PC-3 (cell line): ENCODE results near the gene NEGR1. TPM values are rescaled to one million over a fixed set of nuclear protein-coding genes. Genes with fewer than 3 reads are reported as not detected.

ENCODE experiments used
- ATAC-seq: fragments of 200-7000 bp; cut with Tn5 transposase; 2 replicates; pipeline ENCODE4 v1.9.1; 2020; ENCODE audit warnings: mild to moderate bottlenecking, moderate library complexity
- BruUV-seq: library from RNA; stranded (reverse); fragments of 400-500 nt; replicated peaks from 2 replicates; lab custom pipeline; 2021; lab: Mats Ljungman, UMichigan
- CTCF ChIA-PET: fragments of 300-600 bp; sonication (Branson Sonifier 250); formaldehyde crosslinking; loops from one replicate; lab custom pipeline; 2022; ENCODE audit warnings: antibody characterized with exemption; lab: Charles Lee
- POLR2A ChIA-PET: fragments of 300-600 bp; sonication (Branson Sonifier 250); formaldehyde crosslinking; loops from one replicate; lab custom pipeline; 2022; ENCODE audit warnings: antibody characterized with exemption; ENCODE audit not compliant: unreplicated experiment; lab: Charles Lee
- DNase-seq: peaks from one replicate; pipeline ENCODE4 v3.0.0-alpha.2; 2015
- H2AFZ ChIP-seq: fragments of 300-600 bp; sonication (generic); 2 replicates; pipeline ENCODE4 v1.6.0; 2016; ENCODE audit warnings: antibody characterized with exemption, low read length
- H3F3A ChIP-seq: fragments of 300-600 bp; sonication (generic); one replicate; pipeline ENCODE4 v1.6.0; 2017; ENCODE audit warnings: antibody characterized with exemption, low read length, control low read depth, mild to moderate bottlenecking; ENCODE audit not compliant: unreplicated experiment
- H3K27ac ChIP-seq: fragments of 300-600 bp; sonication (generic); 2 replicates; pipeline ENCODE4 v1.5.1; 2016; ENCODE audit warnings: mild to moderate bottlenecking, low read length
- H3K27me3 ChIP-seq: fragments of 300-600 bp; sonication (generic); 2 replicates; pipeline ENCODE4 v1.6.1; 2016; ENCODE audit warnings: low read length, mixed read lengths
- H3K36me3 ChIP-seq: fragments of 300-600 bp; sonication (generic); 2 replicates; pipeline ENCODE4 v1.6.1; 2016; ENCODE audit warnings: low read depth, mixed run types, low read length, mixed read lengths
- H3K4me1 ChIP-seq: fragments of 300-600 bp; sonication (generic); 2 replicates; pipeline ENCODE4 v1.5.1; 2016; ENCODE audit warnings: low read length; ENCODE audit not compliant: insufficient read depth
- H3K4me2 ChIP-seq: fragments of 300-600 bp; sonication (generic); 2 replicates; pipeline ENCODE4 v1.6.0; 2016; ENCODE audit warnings: low read length
- H3K4me3 ChIP-seq: fragments of 300-600 bp; sonication (generic); 2 replicates; pipeline ENCODE4 v1.5.1; 2016; ENCODE audit warnings: mild to moderate bottlenecking, low read length, mixed read lengths
- H3K79me2 ChIP-seq: fragments of 300-600 bp; sonication (generic); 2 replicates; pipeline ENCODE4 v1.6.1; 2017; ENCODE audit warnings: low read length, mixed read lengths
- H3K9ac ChIP-seq: fragments of 300-600 bp; sonication (generic); 2 replicates; pipeline ENCODE4 v1.6.0; 2016; ENCODE audit warnings: mild to moderate bottlenecking, low read length
- H3K9me2 ChIP-seq: fragments of 300-600 bp; sonication (generic); replicated peaks from 2 replicates; pipeline ENCODE4 v1.6.1; 2016; ENCODE audit warnings: mixed run types, low read length, mixed read lengths
- H3K9me3 ChIP-seq: fragments of 300-600 bp; sonication (generic); 2 replicates; pipeline ENCODE4 v1.6.1; 2016; ENCODE audit warnings: low read length, mixed read lengths
- H4K20me1 ChIP-seq: fragments of 300-600 bp; sonication (generic); 2 replicates; pipeline ENCODE4 v1.6.1; 2016; ENCODE audit warnings: low read length, mixed read lengths
- CTCF ChIP-seq: fragments of 300-600 bp; sonication (generic); conservative IDR thresholded peaks from 2 replicates; pipeline ENCODE4 v1.5.1; 2017; ENCODE audit warnings: antibody characterized with exemption, low read depth, mild to moderate bottlenecking, low read length
- EZH2 ChIP-seq: fragments of 300-600 bp; sonication (generic); IDR thresholded peaks from one replicate; pipeline ENCODE4 v1.6.1; 2017; ENCODE audit warnings: antibody characterized with exemption, mild to moderate bottlenecking, low read length; ENCODE audit not compliant: unreplicated experiment
- EZH2phosphoT487 ChIP-seq: fragments of 300-600 bp; sonication (generic); IDR thresholded peaks from 2 replicates; pipeline ENCODE4 v1.6.1; 2018; ENCODE audit warnings: mild to moderate bottlenecking, antibody characterized with exemption, low read length, borderline replicate concordance
- intact Hi-C: fragments of 100-400 bp; cut with micrococcal nuclease; formaldehyde crosslinking; loops from 2 replicates; pipeline ENCODE4 v1.9.0; 2023
- total RNA-seq: library from RNA; depleted of rRNA; stranded (reverse); fragments of >200 nt; gene quantifications from 2 replicates; pipeline ENCODE4 v1.2.3, GENCODE V29; 2014

Gene NEGR1
- total RNA-seq, 1 experiment from 2014 or later, result 3.4 TPM

- Histone ChIP-seq H3K9me2 (no peaks in the 10 kb centered on the region), H3F3A (no peaks in the 10 kb centered on the region), H2AFZ (no peak overlapping the region), H3K4me2 (no peak overlapping the region), H3K4me3 (no peak overlapping the region), H3K9me3 (no peaks in the 10 kb centered on the region), H4K20me1 (no peaks in the 10 kb centered on the region), H3K27me3 (no peaks in the 10 kb centered on the region), H3K36me3 (no peaks in the 10 kb centered on the region), H3K9ac (no peak overlapping the region), H3K27ac (no peak overlapping the region), H3K4me1 (peaks cover 6% of the 10 kb centered on the region; the same call in 1 of the 2 replicates), H3K79me2 (no peaks in the 10 kb centered on the region)
- BruUV-seq, result no TSS peak
- POLR2A ChIA-PET, result no interaction called here
- DNase-seq (no peak), ATAC-seq (no peak)
- CTCF ChIA-PET, result no interaction called here
- intact Hi-C loops, result no loop called here
- TF ChIP-seq CTCF (no peak), EZH2phosphoT487 (no peak), EZH2 (no peak)
Observed at GRCh38 chr1:71921204-71921603, 361.1 kb downstream of the NEGR1 start.

- Histone ChIP-seq H2AFZ (no peak overlapping the region), H3K36me3 (no peaks in the 10 kb centered on the region), H3K9me2 (no peaks in the 10 kb centered on the region), H3K4me3 (no peak overlapping the region), H3K79me2 (no peaks in the 10 kb centered on the region), H3K27ac (no peak overlapping the region), H3K4me2 (no peak overlapping the region), H3K9me3 (no peaks in the 10 kb centered on the region), H4K20me1 (no peaks in the 10 kb centered on the region), H3K4me1 (peaks cover 6% of the 10 kb centered on the region; the same call in 1 of the 2 replicates), H3K27me3 (no peaks in the 10 kb centered on the region), H3F3A (no peaks in the 10 kb centered on the region), H3K9ac (no peak overlapping the region)
- intact Hi-C loops, result no loop called here
- ChIA-PET POLR2A (no interaction called here), CTCF (no interaction called here)
- BruUV-seq, result no TSS peak
- no peak for DNase-seq
- no peak for ATAC-seq
- no peak for TF ChIP-seq EZH2phosphoT487
- TF ChIP-seq CTCF, result no peak
- no peak for TF ChIP-seq EZH2
Observed at GRCh38 chr1:71920556-71920955, 361.8 kb downstream of the NEGR1 start.

GRCh38 chr1:71919811-71920509, 362.4 kb downstream of the NEGR1 start:
- no TSS peak for BruUV-seq
- TF ChIP-seq EZH2phosphoT487, result no peak
- TF ChIP-seq CTCF, result no peak
- no peak for TF ChIP-seq EZH2
- Histone ChIP-seq H3K27me3 (no peaks in the 10 kb centered on the region), H3K9ac (no peak overlapping the region), H3K9me3 (no peaks in the 10 kb centered on the region), H3F3A (no peaks in the 10 kb centered on the region), H2AFZ (no peak overlapping the region), H3K9me2 (no peaks in the 10 kb centered on the region), H3K36me3 (no peaks in the 10 kb centered on the region), H3K79me2 (no peaks in the 10 kb centered on the region), H3K4me2 (no peak overlapping the region), H3K4me1 (peaks cover 6% of the 10 kb centered on the region; the same call in 1 of the 2 replicates), H3K4me3 (no peak overlapping the region), H3K27ac (no peak overlapping the region), H4K20me1 (no peaks in the 10 kb centered on the region)
- ChIA-PET POLR2A (no interaction called here), CTCF (no interaction called here)
- ATAC-seq (no peak), DNase-seq (no peak)
- intact Hi-C loops, result loop anchor here (5.0 kb wide), 2 partner anchors 73 to 333 kb away; no protein-coding TSS in a partner anchor
